ENCODE results near the gene LRRC40. TPM values are rescaled to one million over a fixed set of nuclear protein-coding genes. Genes with fewer than 3 reads are reported as not detected.

Gene LRRC40
- total RNA-seq (41.7 TPM), polyA plus RNA-seq (9.8 TPM)

GRCh38 chr1:70205434-70206118 lies at the start of gene LRRC40:
TSS of gene LRRC40 (minus strand) at chr1:70205579. CDS start at chr1:70205540, 39 bp downstream.
- under 1% methylated on average over 47 of the region's 47 CpGs for WGBS
- no peaks in the 10 kb centered on the region for H3K4me1 ChIP-seq (ENCODE audit: insufficient read depth)

DNA sequence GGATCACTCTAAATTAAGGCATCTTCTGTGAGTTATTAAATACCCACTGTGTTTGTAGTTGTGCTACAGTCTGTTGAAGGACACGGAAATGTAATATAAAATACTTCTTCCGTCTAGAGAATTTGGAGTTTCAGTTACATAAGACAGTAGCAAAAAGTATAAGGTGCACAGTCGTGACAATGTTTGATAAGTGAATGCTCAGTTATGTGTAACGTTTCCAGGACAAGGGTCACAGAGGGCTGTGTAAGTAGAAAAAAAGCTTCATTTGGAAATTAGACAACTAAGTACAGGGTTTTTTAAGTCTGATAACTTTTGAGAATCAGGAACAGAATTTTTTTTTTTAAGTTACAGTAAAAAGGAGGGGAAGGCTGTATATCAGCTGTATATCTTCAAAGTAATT lies 43.4 kb upstream of the LRRC40 start:
- Histone ChIP-seq H3K4me3 (ENCODE audit: low read depth, low read length) (no peak overlapping the region), H3K36me3 (ENCODE audit: insufficient read depth) (peaks cover 8% of the 10 kb centered on the region), H3K27ac (ENCODE audit: low read depth) (no peak overlapping the region), H3K4me1 (ENCODE audit: insufficient read depth) (no peaks in the 10 kb centered on the region)
- 77% methylated on average over 4 of the region's 4 CpGs for WGBS
- DNase-seq (ENCODE audit: extremely low spot score) = no peak

More at GRCh38 chr1:70205434-70206118, at the start of gene LRRC40:
- H3K27ac ChIP-seq (ENCODE audit: low read depth) = peak within 1 kb of the TSS; percentile 96
- peak; percentile 88 for DNase-seq (ENCODE audit: extremely low spot score)
- peak within 1 kb of the TSS; percentile 79 for H3K4me3 ChIP-seq (ENCODE audit: low read depth, low read length)
- H3K36me3 ChIP-seq (ENCODE audit: insufficient read depth) = no peaks in the 10 kb centered on the region

DNA sequence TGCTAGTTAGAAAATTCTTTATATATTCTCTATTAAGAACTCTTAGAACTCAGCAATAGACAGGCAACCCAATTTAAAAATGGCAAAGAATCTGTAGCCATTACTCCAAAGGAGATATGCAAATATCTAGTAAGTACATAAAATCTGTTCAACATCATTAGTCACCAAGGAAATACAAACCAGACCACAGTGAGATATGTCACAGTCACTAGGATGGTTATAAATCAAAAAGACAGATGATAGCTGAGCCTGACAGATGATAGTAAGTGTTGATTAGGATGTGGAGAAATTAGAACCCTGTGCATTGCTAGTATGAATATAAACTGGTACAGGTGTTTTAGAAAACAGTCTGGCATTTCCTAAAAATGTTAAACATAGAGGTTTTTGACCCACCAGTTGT lies 42.4 kb upstream of the LRRC40 start:
- Histone ChIP-seq H3K4me3 (ENCODE audit: low read depth, low read length) (no peak overlapping the region), H3K36me3 (ENCODE audit: insufficient read depth) (peaks cover 8% of the 10 kb centered on the region), H3K4me1 (ENCODE audit: insufficient read depth) (no peaks in the 10 kb centered on the region), H3K27ac (ENCODE audit: low read depth) (no peak overlapping the region)
- DNase-seq (ENCODE audit: extremely low spot score) = no peak

DNA sequence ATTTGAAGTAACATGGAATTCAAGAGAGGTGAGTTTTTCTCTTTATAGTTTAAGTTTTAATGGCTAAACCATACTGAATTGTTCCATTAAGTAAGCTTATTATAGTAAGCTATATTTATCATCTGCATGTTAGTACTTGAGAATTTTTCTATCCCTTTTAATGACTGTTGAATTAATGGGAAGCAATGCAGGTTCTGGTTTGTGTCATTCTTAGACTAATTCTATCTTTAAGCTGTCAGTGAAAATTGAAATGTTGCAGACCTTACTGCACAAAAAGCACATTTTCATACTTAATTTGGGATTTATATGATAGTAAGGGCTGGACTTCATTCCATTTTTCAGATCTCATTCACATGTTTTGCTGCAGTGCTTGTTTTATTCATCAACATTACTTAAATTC lies 41.7 kb upstream of the LRRC40 start:
- Histone ChIP-seq H3K27ac (ENCODE audit: low read depth) (no peak overlapping the region), H3K36me3 (ENCODE audit: insufficient read depth) (peaks cover 8% of the 10 kb centered on the region), H3K4me3 (ENCODE audit: low read depth, low read length) (no peak overlapping the region), H3K4me1 (ENCODE audit: insufficient read depth) (no peaks in the 10 kb centered on the region)
- DNase-seq (ENCODE audit: extremely low spot score) = no peak

DNA sequence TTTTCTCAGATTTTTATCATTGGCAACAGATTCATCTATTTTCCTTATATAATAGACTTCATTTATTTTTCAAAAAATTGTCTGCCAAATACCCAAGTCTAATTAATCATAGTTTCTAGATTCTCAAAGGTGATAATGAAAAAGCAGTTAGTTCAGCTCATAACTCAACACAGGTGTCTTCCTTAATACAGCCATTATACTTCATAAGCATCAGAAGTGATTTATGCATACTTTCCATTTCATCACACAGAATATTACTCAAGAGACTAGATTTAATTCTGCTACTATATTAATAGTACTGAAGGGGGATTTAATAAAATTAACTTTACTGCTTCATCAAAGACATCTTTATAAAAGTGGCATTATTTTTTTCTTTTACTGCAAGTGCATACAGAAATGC lies 34.6 kb upstream of the LRRC40 start:
- DNase-seq (ENCODE audit: extremely low spot score) = no peak
- Histone ChIP-seq H3K36me3 (ENCODE audit: insufficient read depth) (peaks cover 4% of the 10 kb centered on the region), H3K27ac (ENCODE audit: low read depth) (no peak overlapping the region), H3K4me3 (ENCODE audit: low read depth, low read length) (no peak overlapping the region), H3K4me1 (ENCODE audit: insufficient read depth) (no peaks in the 10 kb centered on the region)

GRCh38 chr1:70234733-70235132 lies 29.4 kb upstream of the LRRC40 start:
- Histone ChIP-seq H3K4me1 (ENCODE audit: insufficient read depth) (no peaks in the 10 kb centered on the region), H3K36me3 (ENCODE audit: insufficient read depth) (peaks cover 5% of the 10 kb centered on the region), H3K27ac (ENCODE audit: low read depth) (no peak overlapping the region), H3K4me3 (ENCODE audit: low read depth, low read length) (no peak overlapping the region)
- no peak for DNase-seq (ENCODE audit: extremely low spot score)

- DNase-seq (ENCODE audit: extremely low spot score) = no peak
- no peak overlapping the region for H3K4me3 ChIP-seq (ENCODE audit: low read depth, low read length)
- H3K36me3 ChIP-seq (ENCODE audit: insufficient read depth) = peaks cover 5% of the 10 kb centered on the region
- no peak overlapping the region for H3K27ac ChIP-seq (ENCODE audit: low read depth)
- WGBS = 96% methylated on average over 4 of the region's 4 CpGs
- no peaks in the 10 kb centered on the region for H3K4me1 ChIP-seq (ENCODE audit: insufficient read depth)
These were observed 26.1 kb upstream of the LRRC40 start for GRCh38 chr1:70231475-70231874.

- 88% methylated on average over 2 of the region's 2 CpGs for WGBS
- Histone ChIP-seq H3K4me1 (ENCODE audit: insufficient read depth) (no peaks in the 10 kb centered on the region), H3K36me3 (ENCODE audit: insufficient read depth) (peaks cover 5% of the 10 kb centered on the region), H3K27ac (ENCODE audit: low read depth) (no peak overlapping the region), H3K4me3 (ENCODE audit: low read depth, low read length) (no peak overlapping the region)
- no peak for DNase-seq (ENCODE audit: extremely low spot score)
These were observed 23.3 kb upstream of the LRRC40 start for GRCh38 chr1:70228670-70229069.

DNA sequence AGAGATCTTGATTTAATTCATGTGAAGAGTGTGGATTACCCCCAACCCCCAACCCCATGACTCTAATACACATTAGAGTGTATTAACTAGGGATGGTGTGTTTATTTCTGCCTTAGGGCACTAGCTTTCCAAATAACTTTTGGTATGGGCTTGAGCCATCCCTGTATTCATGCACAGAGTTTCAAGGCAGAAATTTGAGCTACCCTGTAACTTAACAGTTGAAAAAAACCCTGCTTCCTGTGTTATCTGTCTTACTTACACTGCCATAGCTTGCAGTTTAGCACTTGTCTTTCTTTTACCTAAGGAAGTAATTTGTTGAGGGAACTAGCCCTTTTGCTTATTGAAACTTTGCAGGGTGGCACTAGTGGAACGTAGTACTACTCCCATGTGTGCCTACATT lies 22.1 kb upstream of the LRRC40 start:
- Histone ChIP-seq H3K4me3 (ENCODE audit: low read depth, low read length) (no peak overlapping the region), H3K4me1 (ENCODE audit: insufficient read depth) (no peaks in the 10 kb centered on the region), H3K36me3 (ENCODE audit: insufficient read depth) (peaks cover 3% of the 10 kb centered on the region), H3K27ac (ENCODE audit: low read depth) (no peak overlapping the region)
- DNase-seq (ENCODE audit: extremely low spot score) = no peak
- WGBS = 35% methylated on average over 1 of the region's 1 CpG

DNA sequence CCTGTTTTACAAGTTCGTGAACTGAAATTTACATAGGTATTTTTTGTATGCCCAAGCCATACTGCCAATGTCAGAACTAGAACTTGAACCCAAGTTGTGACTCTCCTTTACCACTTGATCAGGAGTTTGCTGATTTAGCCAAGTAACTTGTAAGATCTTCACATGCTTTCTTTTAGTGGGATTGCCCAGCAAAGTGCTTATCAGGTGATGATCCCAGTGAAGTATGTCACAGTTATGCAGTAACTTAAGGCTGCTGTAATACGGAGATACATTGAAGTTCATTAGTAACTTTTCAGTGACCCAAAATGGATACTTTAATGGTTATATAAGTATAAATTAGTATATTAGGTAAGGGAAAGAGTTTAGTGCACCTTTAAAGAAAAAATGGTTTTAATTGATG lies 19.6 kb upstream of the LRRC40 start:
- WGBS = 83% methylated on average over 2 of the region's 2 CpGs
- H3K36me3 ChIP-seq (ENCODE audit: insufficient read depth) = peaks cover 3% of the 10 kb centered on the region
- H3K4me1 ChIP-seq (ENCODE audit: insufficient read depth) = no peaks in the 10 kb centered on the region
- DNase-seq (ENCODE audit: extremely low spot score) = no peak
- no peak overlapping the region for H3K4me3 ChIP-seq (ENCODE audit: low read depth, low read length)
- no peak overlapping the region for H3K27ac ChIP-seq (ENCODE audit: low read depth)

- no peak for DNase-seq (ENCODE audit: extremely low spot score)
- H3K27ac ChIP-seq (ENCODE audit: low read depth) = no peak overlapping the region
- no peak overlapping the region for H3K4me3 ChIP-seq (ENCODE audit: low read depth, low read length)
- H3K36me3 ChIP-seq (ENCODE audit: insufficient read depth) = peaks cover 3% of the 10 kb centered on the region
- no peaks in the 10 kb centered on the region for H3K4me1 ChIP-seq (ENCODE audit: insufficient read depth)
- 37% methylated on average over 3 of the region's 3 CpGs for WGBS
These were observed 17.4 kb upstream of the LRRC40 start for GRCh38 chr1:70222716-70223235.

DNA sequence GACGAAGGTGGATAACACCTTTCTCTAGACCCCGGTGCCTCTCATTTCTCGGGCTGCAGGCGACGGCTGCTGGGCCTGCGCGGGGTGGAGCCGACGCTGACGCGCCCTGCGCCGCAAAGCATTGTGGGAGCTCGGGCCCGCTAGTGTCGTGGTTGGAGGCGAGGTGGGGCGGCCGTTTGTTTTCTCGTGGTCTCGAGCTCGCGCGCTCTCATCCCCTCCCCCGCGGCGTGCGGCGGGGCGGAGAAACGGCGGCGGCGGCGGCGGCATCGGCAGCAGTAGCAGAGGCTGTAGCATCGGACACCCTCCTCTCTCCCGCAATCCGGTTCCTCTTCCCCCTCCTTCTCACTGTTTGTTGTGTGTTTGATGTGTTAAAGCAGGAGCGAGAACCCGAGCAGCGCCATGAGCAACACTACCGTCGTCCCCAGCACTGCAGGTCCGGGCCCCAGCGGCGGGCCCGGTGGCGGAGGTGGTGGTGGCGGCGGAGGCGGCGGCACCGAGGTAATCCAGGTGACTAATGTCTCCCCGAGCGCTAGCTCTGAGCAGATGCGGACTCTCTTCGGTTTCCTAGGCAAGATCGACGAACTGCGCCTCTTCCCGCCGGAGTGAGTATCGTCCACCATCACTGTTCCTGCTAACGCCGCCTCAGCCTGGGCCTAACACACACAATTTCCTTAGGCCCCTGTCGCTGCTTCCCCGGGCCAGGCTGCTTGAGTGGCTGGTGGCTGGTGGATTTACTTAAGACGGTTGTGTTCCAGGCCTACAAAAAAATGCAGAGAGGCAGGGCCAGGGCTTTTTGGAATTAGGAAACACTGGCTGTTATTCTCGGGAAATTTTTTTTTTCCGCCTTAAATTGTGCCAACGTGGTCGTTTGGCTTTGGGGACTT lies 16.1 kb upstream of the LRRC40 start, which contains the start of gene SRSF11:
Gene SRSF11, plus strand, starts transcription at position 143 of the 884 bp plus-strand sequence. Its CDS starts 257 bp downstream, at position 400.
- peak; percentile 89 for DNase-seq (ENCODE audit: extremely low spot score)
- peak within 1 kb of the TSS; percentile 76 for H3K4me3 ChIP-seq (ENCODE audit: low read depth, low read length)
- H3K4me1 ChIP-seq (ENCODE audit: insufficient read depth) = no peaks in the 10 kb centered on the region
- under 1% methylated on average over 74 of the region's 74 CpGs for WGBS
- H3K36me3 ChIP-seq (ENCODE audit: insufficient read depth) = peaks cover 3% of the 10 kb centered on the region
- H3K27ac ChIP-seq (ENCODE audit: low read depth) = peak within 1 kb of the TSS; percentile 97

- peak overlapping the region; percentile 10 for H3K27ac ChIP-seq (ENCODE audit: low read depth)
- peaks cover 3% of the 10 kb centered on the region for H3K36me3 ChIP-seq (ENCODE audit: insufficient read depth)
- 48% methylated on average over 17 of the region's 17 CpGs for WGBS
- no peak for DNase-seq (ENCODE audit: extremely low spot score)
- peak overlapping the region; percentile 76 for H3K4me3 ChIP-seq (ENCODE audit: low read depth, low read length)
- no peaks in the 10 kb centered on the region for H3K4me1 ChIP-seq (ENCODE audit: insufficient read depth)
These were observed 15.3 kb upstream of the LRRC40 start for GRCh38 chr1:70220517-70221237.

All from urinary bladder (tissue), 4 donors.